Heart right ventricle (tissue), 16 donors: ENCODE measurements around the gene PLP2. TPM values are rescaled to one million over a fixed set of nuclear protein-coding genes. Genes with fewer than 3 reads are reported as not detected.
"Not testable (repeated sequence)": the region's sequence is repeated elsewhere in the genome, so short reads cannot be mapped to it uniquely, and the experiment has no call there.

Source experiments
- ATAC-seq, 8 donors: fragments of 200-7000 bp; cut with Tn5 transposase; one replicate each; pipeline ENCODE4 v1.9.1; 2020; ENCODE audit warnings: mild to moderate bottlenecking in 8 of 8, moderate library complexity in 8 of 8, moderate number of reproducible peaks in 1 of 8
- DNase-seq, 2 donors: peaks; one replicate each; pipeline ENCODE4 v3.0.0-alpha.2; 2020
- H3K27ac ChIP-seq, 10 donors: fragments of 200-600 bp; sonication (generic) in 2 of 10; one replicate each; pipeline versions ENCODE4 v1.5.0 to v1.8.0; 2020 to 2022; ENCODE audit warnings: mild to moderate bottlenecking in 3 of 10
- H3K27me3 ChIP-seq, 7 donors: fragments of 200-600 bp; one replicate each; pipeline ENCODE4 v1.8.0; 2021 to 2022; ENCODE audit warnings: mild to moderate bottlenecking in 2 of 7
- H3K36me3 ChIP-seq, 9 donors: fragments of 200-600 bp; sonication (generic) in 1 of 9; one replicate each; pipeline versions ENCODE4 v1.5.0 to v1.8.0; 2020 to 2022; ENCODE audit warnings: mild to moderate bottlenecking in 2 of 9
- H3K4me1 ChIP-seq, 9 donors: fragments of 200-600 bp; sonication (generic) in 1 of 9; one replicate each; pipeline versions ENCODE4 v1.5.0 to v1.8.0; 2020 to 2022; ENCODE audit warnings: mild to moderate bottlenecking in 4 of 9
- H3K4me3 ChIP-seq, 10 donors: fragments of 200-600 bp; sonication (generic) in 2 of 10; one replicate each; pipeline versions ENCODE4 v1.5.0 to v1.8.0; 2020 to 2022; ENCODE audit warnings: mild to moderate bottlenecking in 7 of 10, moderate library complexity in 2 of 10
- H3K9me3 ChIP-seq, 11 donors: fragments of 200-600 bp in 10 of 11; sonication (generic) in 2 of 11; one replicate each; pipeline versions ENCODE4 v1.5.0 to v1.8.0; 2013 to 2022; ENCODE audit warnings: mild to moderate bottlenecking in 2 of 11, control low read depth in 1 of 11, moderate library complexity in 1 of 11
- WGBS, 2 donors: extraction: QIAGEN DNeasy Blood & Tissue Kit; methylation state at CpG; one replicate each; pipeline ENCODE4 v1.1.7; 2013; ENCODE audit warnings: inconsistent platforms in 1 of 2; 5-methylcytosine and 5-hydroxymethylcytosine counted together
- intact Hi-C, 10 donors: fragments of 100-400 bp; cut with DNase I; formaldehyde crosslinking; loops; one replicate each; pipeline versions ENCODE4 v1.11.1 to v1.14.2; 2022
- polyA plus RNA-seq, 2 donors: library from polyadenylated mRNA; stranded (reverse); fragments of 200-250 nt; gene quantifications; one replicate each; pipeline ENCODE4 v1.2.3, GENCODE V29; 2013
- total RNA-seq, 10 donors: library from RNA; stranded (reverse); fragmentation: NEBNext Ultra II Directional in 3 of 10; extraction: Animal tissue kit (Norgen Biotek cat#: 25700) in 3 of 10; gene quantifications; one replicate each; pipeline versions ENCODE4 v1.2.1 to v1.2.4, GENCODE V29; 2021 to 2023
- TF ChIP-seq, protein P1 (sequence below), 9 donors: fragments of 200-600 bp; sonication (generic) in 2 of 9; IDR thresholded peaks; one replicate each; pipeline versions ENCODE4 v1.5.0 to v1.8.0; 2021 to 2022; ENCODE audit warnings: antibody characterized with exemption in 9 of 9, mild to moderate bottlenecking in 5 of 9, moderate library complexity in 1 of 9
- donor health status: Arrhythmogenic right ventricular cardiomyopathy.
- donor health status: ischemic (EF 13 %, LVEDD 7.1; RV severe dilation, severe dysfunction).
- donor health status: healthy with polysubstance abuse.
- donor health status: DM: no; HTN: yes; CAD: no.
- donor health status: DM: no; HTN: no; CAD: no.
- donor health status: ischemic (EF 25% LVEDD 6.9; RV normal size, moderate dysfunction).
- donor health status: ischemic (EF 25% LVEDD 5.7; RV mildly dilated, moderate dysfunction).
- donor health status: healthy.
- donor health status: DM: yes; HTN: yes; CAD: no.
- donor health status: Ischemic cardiomyopathy.
- donor health status: ischemic (EF 35%, LVEDD 5.7; RV mildly dilated, moderate dysfunction).
- donor health status: nonischemic (EF 11% LVEDD 7.7; RV severe dilation, severe dysfunction).
- donor health status: DM: yes; HTN: yes; CAD: no.
- donor health status: PGD.
- donor health status: ischemic (EF 29% LVEDD 5.4; RV normal size, mild dysfunction).
- donor health status: nonischemic (EF 23%, LVEDD 6.1; RV moderate dilation, normal function).

Gene PLP2
- total and polyA plus RNA-seq, 12 donors: 20.3 to 352 (median 54.2) TPM

DNA sequence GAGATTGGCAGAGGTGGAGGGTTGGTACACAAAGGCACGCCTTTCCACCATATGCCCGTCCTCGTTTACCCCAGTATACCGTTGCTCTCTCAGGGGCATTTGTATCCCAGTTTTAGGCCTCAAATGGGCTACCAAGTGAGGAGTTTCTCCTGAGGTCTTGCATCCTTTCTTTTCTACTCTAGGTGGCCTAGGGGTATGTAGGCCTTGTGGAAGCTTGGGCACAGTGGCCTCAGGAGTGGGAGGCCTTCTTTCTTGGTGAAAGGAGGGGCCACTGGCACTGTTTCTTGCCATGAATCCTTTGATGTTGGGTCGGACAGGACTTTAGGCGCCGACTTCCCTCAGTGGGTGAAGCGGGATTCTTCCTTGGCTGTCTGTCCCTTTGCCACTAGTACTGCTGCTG is 24.4 kb upstream of the PLP2 start:
- Histone ChIP-seq H3K27me3 (no peaks in the 10 kb centered on the region), H3K4me1 (no peaks in the 10 kb centered on the region), H3K4me3 (no peak overlapping the region), H3K36me3 (no peaks in the 10 kb centered on the region), H3K9me3 (no peaks in the 10 kb centered on the region), H3K27ac (no peak overlapping the region)
- ATAC-seq (no peak), DNase-seq (no peak)
- intact Hi-C loops: no loop called here
- 93 to 96% methylated on average over 8 of the region's 8 CpGs for WGBS, 2 donors
- TF ChIP-seq, protein P1, sequence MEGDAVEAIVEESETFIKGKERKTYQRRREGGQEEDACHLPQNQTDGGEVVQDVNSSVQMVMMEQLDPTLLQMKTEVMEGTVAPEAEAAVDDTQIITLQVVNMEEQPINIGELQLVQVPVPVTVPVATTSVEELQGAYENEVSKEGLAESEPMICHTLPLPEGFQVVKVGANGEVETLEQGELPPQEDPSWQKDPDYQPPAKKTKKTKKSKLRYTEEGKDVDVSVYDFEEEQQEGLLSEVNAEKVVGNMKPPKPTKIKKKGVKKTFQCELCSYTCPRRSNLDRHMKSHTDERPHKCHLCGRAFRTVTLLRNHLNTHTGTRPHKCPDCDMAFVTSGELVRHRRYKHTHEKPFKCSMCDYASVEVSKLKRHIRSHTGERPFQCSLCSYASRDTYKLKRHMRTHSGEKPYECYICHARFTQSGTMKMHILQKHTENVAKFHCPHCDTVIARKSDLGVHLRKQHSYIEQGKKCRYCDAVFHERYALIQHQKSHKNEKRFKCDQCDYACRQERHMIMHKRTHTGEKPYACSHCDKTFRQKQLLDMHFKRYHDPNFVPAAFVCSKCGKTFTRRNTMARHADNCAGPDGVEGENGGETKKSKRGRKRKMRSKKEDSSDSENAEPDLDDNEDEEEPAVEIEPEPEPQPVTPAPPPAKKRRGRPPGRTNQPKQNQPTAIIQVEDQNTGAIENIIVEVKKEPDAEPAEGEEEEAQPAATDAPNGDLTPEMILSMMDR (IDR thresholded peaks at IDR 0.05): no peak

DNA sequence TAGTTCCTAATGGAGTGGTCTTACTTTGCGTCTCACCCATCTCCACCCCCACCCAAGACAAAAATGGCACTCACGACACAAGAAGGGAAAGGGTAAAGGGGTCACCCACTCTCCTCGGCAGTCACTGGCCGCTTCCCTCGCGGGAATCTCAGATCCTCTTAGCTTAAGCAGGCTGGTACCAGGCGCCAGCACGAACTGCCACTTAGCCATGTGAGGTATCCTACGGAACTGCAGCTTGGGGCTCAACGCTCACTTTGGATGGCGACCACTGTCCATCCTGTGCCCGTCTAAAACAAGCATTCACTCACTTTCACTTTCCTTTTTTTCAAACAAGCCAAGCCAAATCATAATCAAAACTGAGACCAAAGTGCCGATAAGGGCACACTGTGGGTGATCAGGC is 23.8 kb upstream of the PLP2 start:
- H3K36me3 ChIP-seq: no peaks in the 10 kb centered on the region

DNA sequence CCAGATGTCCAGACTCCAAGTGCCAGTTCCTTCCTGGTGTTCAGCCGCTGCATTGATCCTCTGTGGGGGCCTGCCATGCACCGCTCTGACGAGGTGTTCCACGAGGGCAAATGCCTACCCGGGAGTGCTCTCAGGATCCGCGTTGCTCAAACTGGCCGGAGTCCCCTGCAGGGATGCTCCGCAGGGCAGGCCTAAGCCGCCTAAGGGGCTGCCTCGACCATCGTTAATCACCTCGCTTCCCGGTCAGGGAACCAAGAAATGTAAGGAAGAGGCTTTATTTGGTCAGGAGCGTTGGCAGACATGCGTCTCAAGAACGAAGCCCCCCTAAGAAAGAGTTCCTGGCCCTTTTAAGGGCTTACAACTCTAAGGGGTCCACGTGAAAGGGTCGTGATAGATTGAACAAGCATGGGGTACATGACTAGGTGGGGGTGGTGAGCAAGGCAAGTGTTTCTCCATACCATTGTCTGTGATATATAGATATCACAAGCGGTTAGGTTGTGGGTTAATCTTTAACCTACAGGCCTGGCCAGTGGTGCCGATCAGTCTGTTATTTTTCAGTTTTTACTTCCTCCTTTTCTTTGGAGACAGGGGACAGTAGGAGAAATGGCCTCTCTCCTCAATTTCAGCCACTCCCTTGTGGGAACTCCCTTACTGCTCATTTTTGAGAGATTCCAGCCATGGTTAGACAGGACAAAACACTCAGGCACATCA is 23.2 kb upstream of the PLP2 start:
- H3K36me3 ChIP-seq, H3K4me1 ChIP-seq, H3K27me3 ChIP-seq, H3K9me3 ChIP-seq, intact Hi-C loops, DNase-seq, H3K27ac ChIP-seq, H3K4me3 ChIP-seq, ATAC-seq: not testable (repeated sequence)
- WGBS, 2 donors: 88% methylated on average over 21 of the region's 21 CpGs

More for the DNA sequence above, 23.8 kb upstream of the PLP2 start:
- TF ChIP-seq, protein P1 (IDR thresholded peaks at IDR 0.05): no peak
- DNase-seq (no peak), ATAC-seq (no peak)
- WGBS, 2 donors: 93 to 94% methylated on average over 13 of the region's 13 CpGs
- intact Hi-C loops: no loop called here
- H3K27me3 ChIP-seq: no peaks in the 10 kb centered on the region
- H3K27ac ChIP-seq: no peak overlapping the region
- no peak overlapping the region for H3K4me3 ChIP-seq
- no peaks in the 10 kb centered on the region for H3K4me1 ChIP-seq
- no peaks in the 10 kb centered on the region for H3K9me3 ChIP-seq

DNA sequence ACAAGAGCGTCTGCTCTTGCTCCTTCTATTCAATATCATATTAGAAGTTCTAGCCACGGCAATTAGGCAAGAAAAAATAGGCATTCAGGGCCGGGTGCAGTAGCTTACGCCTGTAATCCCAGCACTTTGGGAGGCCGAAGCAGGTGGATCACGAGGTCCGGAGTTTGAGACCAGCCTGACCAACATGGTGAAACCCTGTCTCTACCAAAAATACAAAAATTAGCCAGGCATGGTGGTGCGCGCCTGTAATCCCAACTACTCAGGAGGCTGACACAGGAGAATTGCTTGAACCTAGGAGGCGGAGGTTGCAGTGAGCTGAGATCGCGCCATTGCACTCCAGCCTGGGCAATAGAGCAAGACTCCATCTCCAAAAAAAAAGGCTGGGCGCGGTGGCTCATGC is 22.4 kb upstream of the PLP2 start:
- ATAC-seq, H3K27me3 ChIP-seq, H3K9me3 ChIP-seq, H3K4me3 ChIP-seq, H3K27ac ChIP-seq, DNase-seq, intact Hi-C loops, H3K4me1 ChIP-seq, H3K36me3 ChIP-seq: not testable (repeated sequence)
- WGBS, 2 donors: 96 to 98% methylated on average over 12 to 14 of the region's 14 CpGs

DNA sequence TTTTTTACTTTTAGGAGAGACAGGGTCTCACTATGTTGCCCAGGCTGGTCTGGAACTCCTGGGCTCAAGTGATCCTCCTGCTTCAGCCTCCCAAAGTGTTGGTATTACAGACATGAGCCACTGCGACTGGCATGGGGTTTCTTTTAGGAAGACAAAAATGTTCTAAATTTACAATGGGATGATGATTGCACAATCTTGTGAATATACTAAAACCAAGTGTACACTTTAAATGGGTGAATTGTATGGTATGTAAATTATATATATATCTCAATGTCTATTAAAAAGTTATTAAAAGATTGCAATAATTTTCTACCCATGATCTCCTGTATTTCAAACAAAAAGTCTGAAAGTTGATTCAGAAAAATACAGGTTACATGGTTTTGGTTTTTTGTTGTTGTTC is 18.2 kb upstream of the PLP2 start:
- H3K4me3 ChIP-seq: no peak overlapping the region
- H3K27ac ChIP-seq: no peak overlapping the region
- ATAC-seq (no peak), DNase-seq (no peak)
- H3K4me1 ChIP-seq: peaks cover 0 to 7% (median 0%) of the 10 kb centered on the region in 9 donors
- TF ChIP-seq, protein P1 (IDR thresholded peaks at IDR 0.05): no peak
- intact Hi-C loops: no loop called here
- H3K27me3 ChIP-seq: no peaks in the 10 kb centered on the region
- no peaks in the 10 kb centered on the region for H3K36me3 ChIP-seq
- 92 to 94% methylated on average over 1 of the region's 1 CpG for WGBS, 2 donors
- no peaks in the 10 kb centered on the region for H3K9me3 ChIP-seq
